Mammary epithelial cell (primary cell): Measurements from ENCODE around the gene ZNF66.
"Not testable (repeated sequence)": the region's sequence is repeated elsewhere in the genome, so short reads cannot be mapped to it uniquely, and the experiment has no call there.

Source experiments
- CTCF ChIP-seq, 2 donors: IDR thresholded peaks in 1 of 2; conservative IDR thresholded peaks in 1 of 2; 2 replicates each; pipeline ENCODE4 v1.5.1; 2011 to 2012; ENCODE audit warnings: inconsistent platforms in 2 of 2, low read length in 2 of 2, mild to moderate bottlenecking in 2 of 2, control low read depth in 1 of 2, low read depth in 1 of 2; ENCODE audit not compliant: insufficient read depth in 1 of 2; ENCODE audit errors: extremely low read depth in 1 of 2
- EZH2 ChIP-seq: IDR thresholded peaks from 2 replicates; pipeline ENCODE4 v1.6.1; 2012; ENCODE audit warnings: low read length, inconsistent platforms, borderline replicate concordance

- TF ChIP-seq CTCF (conservative IDR thresholded peaks at IDR 0.05 in 1 of 2, IDR thresholded peaks at IDR 0.05 in 1 of 2; ENCODE audit: extremely low read depth in 1 of 2, insufficient read depth in 1 of 2, low read depth in 1 of 2, low read length in 2 of 2); EZH2: not testable (repeated sequence)
Observed at GRCh38 chr19:20752291-20752690, 23.8 kb upstream of the ZNF66 start.
